ENCODE data around the gene ABI2.

- TF ChIP-seq CTCF (IDR thresholded peaks at IDR 0.05) = no peak
- no peak for TF ChIP-seq POLR2A (IDR thresholded peaks at IDR 0.05)
These were observed 142.2 kb downstream of the ABI2 start for GRCh38 chr2:203470371-203470770.
